Muscle layer of colon (tissue), 2 donors: ENCODE results near the gene NASP.

Source experiments
- H3K27ac ChIP-seq: one replicate; pipeline ENCODE4 v1.7.0; 2013; ENCODE audit warnings: low read depth, mild to moderate bottlenecking, low read length, moderate library complexity
- H3K27me3 ChIP-seq, 2 donors: one replicate each; pipeline ENCODE4 v1.7.0; 2013; ENCODE audit warnings: low read length in 2 of 2, mild to moderate bottlenecking in 2 of 2; ENCODE audit not compliant: insufficient read depth in 2 of 2, control insufficient read depth in 1 of 2
- H3K36me3 ChIP-seq: one replicate; pipeline ENCODE4 v1.7.0; 2013; ENCODE audit warnings: mild to moderate bottlenecking, low read length; ENCODE audit not compliant: insufficient read depth
- H3K4me1 ChIP-seq: one replicate; pipeline ENCODE4 v1.7.0; 2013; ENCODE audit warnings: mild to moderate bottlenecking, low read length; ENCODE audit not compliant: insufficient read depth
- H3K4me3 ChIP-seq, 2 donors: one replicate each; pipeline ENCODE4 v1.7.0; 2013; ENCODE audit warnings: low read length in 2 of 2, low read depth in 1 of 2, mild to moderate bottlenecking in 1 of 2, moderate library complexity in 1 of 2
- H3K9ac ChIP-seq: one replicate; pipeline ENCODE4 v1.7.0; 2013; ENCODE audit warnings: low read length
- H3K9me3 ChIP-seq: one replicate; pipeline ENCODE4 v1.7.0; 2013; ENCODE audit warnings: mild to moderate bottlenecking, low read length
- donor health status: abdominal sarcoma.
- donor health status: Adenocarcinoma of cecum.

NASP gene, protein sequence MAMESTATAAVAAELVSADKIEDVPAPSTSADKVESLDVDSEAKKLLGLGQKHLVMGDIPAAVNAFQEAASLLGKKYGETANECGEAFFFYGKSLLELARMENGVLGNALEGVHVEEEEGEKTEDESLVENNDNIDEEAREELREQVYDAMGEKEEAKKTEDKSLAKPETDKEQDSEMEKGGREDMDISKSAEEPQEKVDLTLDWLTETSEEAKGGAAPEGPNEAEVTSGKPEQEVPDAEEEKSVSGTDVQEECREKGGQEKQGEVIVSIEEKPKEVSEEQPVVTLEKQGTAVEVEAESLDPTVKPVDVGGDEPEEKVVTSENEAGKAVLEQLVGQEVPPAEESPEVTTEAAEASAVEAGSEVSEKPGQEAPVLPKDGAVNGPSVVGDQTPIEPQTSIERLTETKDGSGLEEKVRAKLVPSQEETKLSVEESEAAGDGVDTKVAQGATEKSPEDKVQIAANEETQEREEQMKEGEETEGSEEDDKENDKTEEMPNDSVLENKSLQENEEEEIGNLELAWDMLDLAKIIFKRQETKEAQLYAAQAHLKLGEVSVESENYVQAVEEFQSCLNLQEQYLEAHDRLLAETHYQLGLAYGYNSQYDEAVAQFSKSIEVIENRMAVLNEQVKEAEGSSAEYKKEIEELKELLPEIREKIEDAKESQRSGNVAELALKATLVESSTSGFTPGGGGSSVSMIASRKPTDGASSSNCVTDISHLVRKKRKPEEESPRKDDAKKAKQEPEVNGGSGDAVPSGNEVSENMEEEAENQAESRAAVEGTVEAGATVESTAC

DNA sequence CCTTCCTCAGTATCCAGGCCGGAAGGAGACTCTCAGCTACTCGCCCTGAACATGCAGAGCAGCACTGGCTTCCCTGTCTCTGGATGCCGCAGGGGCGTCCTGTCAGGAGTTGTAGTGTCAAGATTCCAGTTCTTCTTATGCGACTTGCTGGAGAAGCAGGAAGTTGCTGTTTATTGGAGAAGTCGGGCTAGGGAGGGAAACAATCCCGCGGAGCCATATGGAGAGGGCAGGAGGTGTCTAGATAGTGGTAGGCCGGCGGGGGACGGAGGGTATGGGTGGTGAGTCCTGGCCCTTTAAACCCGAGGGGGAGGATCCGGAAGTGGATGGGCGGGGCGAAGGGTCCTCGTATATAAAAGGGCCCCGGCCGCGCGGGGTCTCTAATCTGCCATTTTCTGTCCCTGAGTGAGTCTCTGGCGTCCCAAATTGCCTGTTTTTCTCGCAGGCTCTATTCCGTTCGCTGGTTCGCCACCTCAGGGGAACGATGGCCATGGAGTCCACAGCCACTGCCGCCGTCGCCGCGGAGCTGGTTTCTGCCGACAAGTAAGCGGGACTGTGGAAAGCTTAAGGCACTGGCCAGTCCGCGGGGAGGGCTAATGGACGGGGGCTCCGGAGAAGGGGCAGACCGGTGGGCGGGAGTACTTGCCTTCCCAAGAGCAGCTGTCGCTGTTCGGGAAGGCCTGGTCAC is at the start of gene NASP:
Gene NASP (plus strand): TSS at position 376 of the 685 bp plus-strand sequence. CDS start 106 bp downstream, at position 482.
- Histone ChIP-seq H3K9me3 (no peaks in the 10 kb centered on the region), H3K27me3 (no peaks in the 10 kb centered on the region), H3K4me1 (peaks cover 14% of the 10 kb centered on the region), H3K27ac (peak within 1 kb of the TSS; percentile 99), H3K9ac (peak within 1 kb of the TSS; percentile 65), H3K36me3 (no peaks in the 10 kb centered on the region), H3K4me3 (peak within 1 kb of the TSS; percentile 89 to 95)

DNA sequence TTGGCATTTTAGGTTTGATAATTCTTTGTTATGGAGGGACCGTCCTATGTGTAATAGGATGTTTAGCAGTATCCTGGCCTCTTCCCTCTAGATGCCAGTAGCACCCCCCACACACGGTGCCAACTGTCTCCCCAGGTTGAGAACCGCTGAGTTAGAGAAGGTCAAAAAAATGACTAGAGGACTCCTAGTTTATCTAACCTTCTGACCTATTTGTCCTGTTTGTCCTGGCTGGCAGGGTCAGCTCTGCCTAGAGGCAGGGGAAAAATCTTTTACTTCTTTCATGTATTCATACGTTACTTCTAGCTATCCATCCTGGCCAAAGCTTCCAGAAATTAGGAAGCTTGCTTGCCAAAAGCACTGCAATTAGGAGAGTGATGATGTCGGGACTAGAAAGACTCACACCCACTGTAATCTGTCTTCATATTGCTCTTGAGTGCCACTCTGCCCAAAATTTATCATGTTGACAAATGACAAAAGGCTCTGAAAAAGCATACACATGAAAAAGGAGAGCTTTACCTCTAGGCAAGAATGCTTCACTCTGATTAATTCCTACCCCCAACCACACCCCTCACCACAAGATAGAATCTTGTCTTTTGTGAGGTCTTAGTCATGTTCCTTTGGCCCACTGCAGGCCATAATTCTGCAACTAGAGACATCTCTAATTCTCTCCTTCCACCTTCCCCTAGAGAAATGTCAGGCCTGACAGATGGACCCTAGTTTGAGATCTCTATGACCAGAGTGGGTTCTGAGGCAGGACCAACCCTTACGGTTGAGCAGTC is 47.7 kb upstream of the NASP start:
- Histone ChIP-seq H3K27me3 (no peaks in the 10 kb centered on the region), H3K36me3 (no peaks in the 10 kb centered on the region), H3K4me1 (no peaks in the 10 kb centered on the region), H3K4me3 (no peak overlapping the region), H3K27ac (no peak overlapping the region), H3K9ac (no peak overlapping the region), H3K9me3 (no peaks in the 10 kb centered on the region)

DNA sequence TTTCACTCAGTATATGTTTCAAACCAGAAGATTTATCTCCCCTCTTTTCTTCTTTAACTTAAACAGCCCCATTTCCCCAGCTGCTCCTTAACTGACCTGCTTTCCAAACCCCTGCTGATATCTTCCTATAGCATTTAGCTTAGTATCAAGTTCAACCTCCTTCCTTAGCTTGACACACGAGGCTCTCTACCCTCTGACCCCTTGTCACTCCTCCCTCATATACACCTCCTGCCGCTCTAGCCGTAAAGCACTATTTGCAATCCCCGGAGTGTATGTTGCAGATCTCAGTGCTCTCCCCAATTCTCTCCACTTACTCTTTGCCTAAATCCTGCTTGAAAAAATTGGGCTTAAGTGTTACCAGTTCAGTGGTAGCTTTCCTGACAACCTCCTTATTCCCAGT is 47.0 kb upstream of the NASP start:
- no peaks in the 10 kb centered on the region for H3K9me3 ChIP-seq
- H3K27me3 ChIP-seq = no peaks in the 10 kb centered on the region
- H3K4me1 ChIP-seq = no peaks in the 10 kb centered on the region
- H3K36me3 ChIP-seq = no peaks in the 10 kb centered on the region
- H3K9ac ChIP-seq = no peak overlapping the region
- H3K27ac ChIP-seq = no peak overlapping the region
- H3K4me3 ChIP-seq = no peak overlapping the region

DNA sequence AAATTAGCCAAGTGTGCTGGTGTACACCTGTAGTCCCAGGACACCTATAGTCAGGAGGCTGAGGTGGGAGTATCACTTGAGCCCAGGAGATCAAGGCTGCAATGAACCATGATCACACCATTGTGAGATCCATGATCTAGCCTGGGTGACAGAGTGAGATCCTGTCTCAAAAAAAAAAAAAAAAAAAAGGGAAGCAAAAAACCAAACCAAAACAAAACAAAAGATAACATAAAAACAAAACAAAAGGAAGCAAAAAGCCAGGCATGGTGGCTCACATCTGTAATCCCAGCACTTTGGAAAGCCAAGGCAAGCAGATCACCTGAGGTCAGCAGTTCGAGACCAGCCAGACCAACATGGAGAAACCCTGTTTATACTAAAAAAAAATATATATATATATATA is 42.6 kb upstream of the NASP start:
- Histone ChIP-seq H3K27ac (no peak overlapping the region), H3K36me3 (no peaks in the 10 kb centered on the region), H3K27me3 (no peaks in the 10 kb centered on the region), H3K4me3 (no peak overlapping the region), H3K9me3 (no peaks in the 10 kb centered on the region), H3K4me1 (no peaks in the 10 kb centered on the region), H3K9ac (no peak overlapping the region)

DNA sequence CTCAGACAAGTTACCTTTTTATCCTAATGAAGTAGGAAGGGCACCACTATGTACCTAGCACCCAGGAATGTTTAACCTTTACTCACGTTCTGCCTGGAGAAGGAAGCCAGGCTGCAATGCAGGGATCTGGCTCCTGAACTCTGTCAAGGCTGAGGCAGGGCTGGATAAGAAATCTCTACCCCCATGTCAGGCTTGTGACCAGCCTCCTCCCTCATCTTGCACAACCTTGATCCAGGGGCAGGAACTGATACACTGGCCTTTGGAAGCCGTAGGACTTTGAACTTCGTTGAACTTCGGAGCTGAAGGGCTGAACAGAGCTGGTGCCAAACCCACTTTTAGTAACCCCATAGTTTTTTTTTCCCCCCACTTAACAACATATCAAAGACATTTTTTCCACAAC is 41.2 kb upstream of the NASP start:
- Histone ChIP-seq H3K27me3 (no peaks in the 10 kb centered on the region), H3K36me3 (no peaks in the 10 kb centered on the region), H3K9me3 (no peaks in the 10 kb centered on the region), H3K4me1 (no peaks in the 10 kb centered on the region), H3K27ac (no peak overlapping the region), H3K4me3 (no peak overlapping the region), H3K9ac (no peak overlapping the region)

DNA sequence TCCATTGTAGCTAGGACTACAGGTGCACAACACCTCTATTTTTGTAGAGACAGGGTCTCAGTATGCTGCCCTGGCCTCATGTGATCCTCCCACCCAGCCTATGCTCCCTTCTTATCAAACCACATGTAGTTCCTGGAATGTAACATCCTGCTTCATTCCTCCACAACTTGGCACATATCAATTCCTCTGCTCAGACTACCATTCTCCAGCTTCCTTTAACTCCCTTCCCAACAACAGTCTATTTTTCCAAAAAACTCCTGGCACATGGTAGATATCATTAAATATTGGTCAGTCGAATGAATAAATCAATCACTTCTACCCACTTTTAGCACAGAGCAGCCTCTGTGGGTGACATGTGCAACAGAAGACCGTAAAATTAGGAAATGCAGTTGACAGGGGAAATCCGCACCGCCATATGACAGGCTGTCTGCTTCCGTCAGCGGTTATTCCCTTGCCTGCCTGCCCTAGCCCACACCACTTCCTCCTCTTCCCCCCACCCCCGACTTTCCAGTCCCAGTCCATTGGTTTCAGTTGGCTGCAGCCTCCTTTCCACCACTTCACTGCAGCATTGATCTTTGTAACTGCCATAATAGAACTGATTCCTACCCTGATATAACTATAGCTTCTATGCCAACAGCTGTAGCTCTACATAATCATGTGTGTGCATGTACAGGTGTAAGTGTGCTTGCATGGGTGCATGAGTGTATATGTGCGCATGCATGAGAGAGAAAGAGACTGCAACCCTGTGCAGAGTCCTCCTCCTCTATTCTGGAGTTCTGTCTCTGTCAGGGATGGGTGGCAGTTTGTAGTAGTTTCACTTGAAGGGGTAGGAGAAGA is 40.0 kb upstream of the NASP start:
- Histone ChIP-seq H3K27ac (no peak overlapping the region), H3K4me3 (no peak overlapping the region), H3K9ac (no peak overlapping the region), H3K4me1 (no peaks in the 10 kb centered on the region), H3K36me3 (no peaks in the 10 kb centered on the region), H3K9me3 (no peaks in the 10 kb centered on the region), H3K27me3 (no peaks in the 10 kb centered on the region)

DNA sequence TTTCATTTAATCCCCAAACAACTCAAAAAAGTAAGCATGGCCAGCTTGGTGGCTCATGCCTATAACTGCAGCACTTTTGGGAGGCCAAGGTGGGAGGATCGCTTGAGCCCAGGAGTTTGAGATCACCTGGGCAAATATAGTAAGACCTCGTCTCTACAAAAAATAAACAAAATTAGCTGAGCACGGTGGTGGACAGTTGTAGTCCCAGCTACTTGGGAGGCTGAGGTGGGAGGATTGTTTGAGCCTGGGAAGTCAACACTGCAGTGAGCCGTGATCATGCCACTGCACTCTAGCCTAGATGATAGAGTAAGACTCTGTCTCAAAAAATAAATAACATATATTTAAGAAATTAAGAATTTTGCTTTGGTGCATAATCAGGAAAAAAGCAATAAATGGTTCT is 39.3 kb upstream of the NASP start:
- Histone ChIP-seq H3K4me3 (no peak overlapping the region), H3K36me3 (no peaks in the 10 kb centered on the region), H3K9me3 (no peaks in the 10 kb centered on the region), H3K27ac (no peak overlapping the region), H3K27me3 (no peaks in the 10 kb centered on the region), H3K9ac (no peak overlapping the region), H3K4me1 (no peaks in the 10 kb centered on the region)

DNA sequence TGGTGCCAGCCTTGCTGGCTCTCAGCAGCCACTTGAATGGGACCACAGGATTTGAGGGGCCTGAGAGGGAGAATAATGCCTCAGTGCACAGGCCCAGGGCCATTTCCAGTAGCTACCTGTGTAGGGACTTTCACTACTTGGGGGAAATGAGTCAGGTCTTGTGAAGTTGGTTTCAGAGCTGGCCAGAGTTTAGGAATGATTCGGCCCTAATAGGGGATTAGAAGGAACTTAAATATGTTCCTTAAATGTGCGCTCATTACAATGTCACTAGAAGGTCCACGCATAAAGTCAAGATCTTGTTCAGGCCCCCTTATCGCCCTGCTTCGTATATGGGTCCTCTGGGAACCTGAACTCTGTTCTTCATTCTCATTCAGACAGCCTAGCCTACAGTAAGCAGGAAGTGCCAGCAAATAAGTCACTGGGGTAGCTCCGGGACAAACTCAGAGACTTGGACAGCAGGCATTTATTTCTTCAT is 38.8 kb upstream of the NASP start:
- no peak overlapping the region for H3K9ac ChIP-seq
- no peak overlapping the region for H3K27ac ChIP-seq
- H3K9me3 ChIP-seq = no peaks in the 10 kb centered on the region
- no peaks in the 10 kb centered on the region for H3K36me3 ChIP-seq
- no peaks in the 10 kb centered on the region for H3K4me1 ChIP-seq
- H3K4me3 ChIP-seq = no peak overlapping the region
- H3K27me3 ChIP-seq = no peaks in the 10 kb centered on the region

DNA sequence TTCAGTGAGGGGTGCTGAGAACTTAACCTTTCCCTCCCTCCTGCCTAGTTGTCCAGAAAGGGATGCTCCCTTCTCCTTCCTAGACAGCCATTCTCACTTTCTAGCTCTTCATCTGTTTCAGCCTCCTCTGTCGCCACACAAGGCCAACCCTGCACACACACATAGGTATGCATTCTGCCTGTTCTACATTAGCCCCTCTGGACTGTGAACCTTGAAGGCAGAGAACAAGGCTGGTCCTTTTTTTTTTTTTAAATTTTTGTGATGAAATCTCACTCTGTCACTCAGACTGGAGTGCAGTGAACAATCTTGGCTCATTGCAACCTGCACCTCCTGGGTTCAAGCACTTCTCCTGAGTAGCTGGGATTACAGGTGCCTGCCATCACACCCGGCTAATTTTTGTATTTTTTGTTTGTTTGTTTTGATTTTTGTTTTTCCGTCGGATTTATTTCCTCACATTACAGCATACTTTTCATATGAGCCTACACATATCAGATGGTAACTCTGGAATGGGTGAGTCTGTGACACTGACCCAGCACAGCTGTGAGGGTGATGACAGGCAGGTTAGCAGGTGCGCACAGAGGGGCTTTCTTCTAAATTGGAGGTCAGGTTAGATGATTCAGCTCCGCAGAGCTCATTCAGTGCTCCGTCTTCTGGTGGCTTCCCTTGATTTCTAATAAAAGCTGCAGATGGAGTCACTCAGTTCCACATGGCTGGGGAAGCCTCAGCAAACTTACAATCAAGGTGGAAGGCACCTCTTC is 38.1 kb upstream of the NASP start:
- no peaks in the 10 kb centered on the region for H3K36me3 ChIP-seq
- H3K9ac ChIP-seq = no peak overlapping the region
- no peak overlapping the region for H3K27ac ChIP-seq
- no peaks in the 10 kb centered on the region for H3K9me3 ChIP-seq
- H3K4me3 ChIP-seq = no peak overlapping the region
- H3K27me3 ChIP-seq = no peaks in the 10 kb centered on the region
- H3K4me1 ChIP-seq = no peaks in the 10 kb centered on the region
